HG03575 (cell line): ENCODE results near the gene SLC25A38.
"Not testable (repeated sequence)": the region's sequence is repeated elsewhere in the genome, so short reads cannot be mapped to it uniquely, and the experiment has no call there.

Source experiments
- ATAC-seq: cut with Tn5 transposase; IDR thresholded peaks from one replicate; pipeline ENCODE4 v1.9.1; 2021; ENCODE audit not compliant: unreplicated experiment, insufficient number of reproducible peaks, low FRiP score; ENCODE audit errors: extremely low read depth

The SLC25A38 gene

GRCh38 chr3:39370450-39370849 lies 12.7 kb upstream of the SLC25A38 start:
- ATAC-seq, result not testable (repeated sequence)

DNA sequence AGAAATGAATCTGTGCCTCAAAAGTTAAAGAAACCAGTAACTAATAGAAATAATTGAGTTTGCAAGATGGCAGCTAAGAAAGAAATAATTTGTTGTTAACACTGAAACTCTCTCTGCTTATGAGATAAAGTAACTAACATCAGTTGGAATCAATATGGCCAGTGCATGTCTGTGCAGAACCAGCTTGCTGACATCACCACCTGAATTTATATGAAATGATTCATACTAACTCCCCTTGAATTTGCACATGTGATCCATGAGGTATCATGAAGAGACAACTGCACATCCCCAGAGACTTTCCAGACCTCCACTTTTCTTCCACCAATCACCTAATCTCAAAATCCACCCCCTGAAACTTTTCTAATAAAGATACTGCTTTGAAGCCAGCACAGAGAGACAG lies 10.3 kb upstream of the SLC25A38 start:
- ATAC-seq, result no peak

DNA sequence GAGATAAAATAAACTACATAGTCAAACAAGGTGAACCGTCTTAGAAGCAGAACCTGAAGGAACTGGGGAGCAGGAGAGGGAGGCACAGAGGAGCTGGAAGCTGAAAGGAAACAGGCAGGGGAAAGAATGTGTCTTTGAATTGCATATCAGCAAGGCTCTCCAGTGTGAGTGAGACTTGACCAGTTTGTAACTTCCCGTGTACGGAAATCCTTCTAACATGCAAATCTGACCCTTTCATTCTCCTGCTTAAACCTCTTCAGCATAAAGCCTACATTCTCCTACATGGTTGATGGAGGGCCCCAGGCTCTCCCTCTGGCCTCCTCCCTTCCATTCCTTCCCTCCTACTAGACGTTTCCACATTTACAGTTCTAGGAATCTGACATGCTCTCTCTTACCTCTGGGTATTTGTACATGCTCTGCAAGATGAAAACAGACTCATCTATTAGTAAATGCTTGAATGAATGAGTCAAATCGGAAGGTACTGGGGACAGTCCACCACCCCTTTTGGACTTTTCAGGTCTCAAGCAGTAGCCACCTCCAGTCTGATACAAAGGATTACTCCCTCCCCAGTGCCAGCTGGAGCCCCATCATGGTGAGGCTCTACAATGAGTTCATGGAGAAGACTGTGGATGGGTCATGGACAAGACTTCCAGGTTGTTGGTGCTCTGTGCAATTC lies 6.1 kb upstream of the SLC25A38 start:
- ATAC-seq, result no peak

GRCh38 chr3:39378088-39378487 lies 5.1 kb upstream of the SLC25A38 start:
- no peak for ATAC-seq

DNA sequence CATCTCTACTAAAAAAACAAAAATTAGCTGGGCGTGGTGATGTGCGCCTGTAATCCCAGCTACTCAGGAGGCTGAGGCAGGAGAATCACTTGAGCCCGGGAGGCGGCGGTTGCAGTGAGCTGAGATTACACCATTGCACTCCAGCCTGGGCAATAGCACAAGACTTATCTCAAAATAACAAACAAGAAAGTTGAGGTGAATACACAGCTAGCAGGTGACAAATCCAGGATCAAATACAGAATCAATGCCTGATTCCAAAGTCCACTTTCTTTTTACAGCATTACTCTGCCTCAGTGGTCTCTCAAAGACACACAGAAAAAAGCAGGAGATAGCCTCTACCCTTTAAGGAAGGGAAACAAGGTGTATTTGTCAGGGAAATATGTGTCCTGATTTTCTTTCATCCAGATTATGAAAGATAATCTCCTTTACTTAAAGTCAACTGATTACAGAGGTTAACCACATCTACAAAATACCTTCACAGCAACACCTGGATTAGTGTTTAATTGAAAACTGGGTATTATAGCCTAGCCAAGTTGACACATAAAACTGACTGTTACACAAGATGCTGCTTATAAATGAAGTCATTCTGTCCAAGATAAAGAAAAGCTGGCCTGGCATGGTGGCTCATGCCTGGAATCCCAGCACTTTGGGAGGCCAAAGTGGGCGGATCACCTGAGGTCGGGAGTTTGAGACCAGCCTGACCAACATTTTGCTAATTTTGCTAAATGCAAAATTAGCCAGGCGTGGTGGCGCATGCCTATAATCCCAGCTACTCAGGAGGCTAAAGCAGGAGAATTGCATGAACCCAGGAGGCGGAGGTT lies 4.0 kb upstream of the SLC25A38 start:
- no peak for ATAC-seq

DNA sequence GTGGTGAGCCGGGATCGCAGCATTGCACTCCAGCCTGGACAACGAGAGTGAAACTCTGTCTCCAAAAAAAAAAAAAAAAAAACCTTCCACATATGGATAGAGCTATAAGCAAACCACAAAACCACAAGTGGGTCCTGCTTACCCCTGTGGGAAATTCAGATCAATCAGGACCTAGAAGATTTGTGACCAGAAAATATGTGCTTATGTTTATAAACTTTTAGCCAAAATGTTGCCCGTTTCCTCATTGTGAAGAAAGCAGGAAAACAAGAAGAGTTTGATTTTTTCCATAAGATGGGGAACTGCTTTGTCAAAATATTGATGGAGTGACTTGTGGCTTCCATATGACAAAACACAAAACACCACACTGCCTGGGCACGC lies 3.4 kb upstream of the SLC25A38 start:
- ATAC-seq, result no peak

DNA sequence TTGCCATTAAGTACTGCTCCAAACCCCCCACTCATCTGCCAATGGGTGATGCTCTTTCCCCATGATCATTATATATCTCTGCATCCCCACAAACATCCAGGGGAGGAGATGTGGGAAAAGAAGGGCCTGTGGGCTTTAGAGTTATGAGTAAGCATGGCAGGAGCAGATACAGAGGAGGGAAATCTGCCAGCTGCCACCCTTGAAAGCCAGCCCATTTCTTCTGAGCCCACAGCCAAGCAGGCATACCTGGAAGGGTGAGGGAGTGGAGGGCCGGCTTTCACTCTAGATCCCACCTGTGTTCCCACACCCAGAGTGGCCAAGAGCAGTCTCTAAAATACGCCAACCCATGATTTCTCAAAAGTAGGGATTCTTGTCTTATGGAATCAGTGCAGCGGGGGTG lies 1.7 kb upstream of the SLC25A38 start:
- ATAC-seq, result no peak

- no peak for ATAC-seq
Observed at GRCh38 chr3:39383881-39384664, 903 bp downstream of the SLC25A38 start.

- ATAC-seq, result no peak
Observed at GRCh38 chr3:39384665-39385000, 1.5 kb downstream of the SLC25A38 start.

DNA sequence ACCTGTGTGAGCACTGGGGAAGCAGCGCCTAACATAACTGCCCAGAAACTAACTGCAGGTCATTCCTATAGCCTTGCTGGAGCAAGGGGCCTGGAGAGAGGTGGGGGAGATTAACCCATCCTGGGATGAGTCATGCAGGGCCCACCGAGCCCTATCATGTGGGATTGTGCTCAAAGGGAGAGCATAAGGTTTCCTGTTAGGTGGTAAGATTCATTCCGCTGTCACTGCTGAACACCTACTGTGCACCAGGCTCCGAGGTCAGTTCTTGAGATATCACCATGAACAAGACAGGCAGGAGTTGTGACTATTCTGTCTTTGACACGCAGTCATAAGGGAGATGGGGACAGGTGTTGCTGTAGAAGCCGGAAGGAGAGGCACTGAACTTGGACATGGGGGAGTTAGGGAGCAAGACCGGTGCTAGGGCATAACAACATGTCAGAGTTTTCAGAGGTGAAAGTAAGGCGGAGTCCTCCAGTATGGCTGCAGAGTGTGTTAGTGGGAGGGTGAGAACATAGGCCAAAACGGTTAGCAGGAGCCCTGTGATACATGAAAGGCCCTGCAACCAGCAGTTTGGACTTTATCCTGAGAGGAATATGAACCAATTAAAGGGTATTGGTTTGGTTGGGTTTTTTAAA lies 2.4 kb downstream of the SLC25A38 start:
- ATAC-seq, result no peak

GRCh38 chr3:39386318-39386717 lies 3.1 kb downstream of the SLC25A38 start:
- no peak for ATAC-seq

DNA sequence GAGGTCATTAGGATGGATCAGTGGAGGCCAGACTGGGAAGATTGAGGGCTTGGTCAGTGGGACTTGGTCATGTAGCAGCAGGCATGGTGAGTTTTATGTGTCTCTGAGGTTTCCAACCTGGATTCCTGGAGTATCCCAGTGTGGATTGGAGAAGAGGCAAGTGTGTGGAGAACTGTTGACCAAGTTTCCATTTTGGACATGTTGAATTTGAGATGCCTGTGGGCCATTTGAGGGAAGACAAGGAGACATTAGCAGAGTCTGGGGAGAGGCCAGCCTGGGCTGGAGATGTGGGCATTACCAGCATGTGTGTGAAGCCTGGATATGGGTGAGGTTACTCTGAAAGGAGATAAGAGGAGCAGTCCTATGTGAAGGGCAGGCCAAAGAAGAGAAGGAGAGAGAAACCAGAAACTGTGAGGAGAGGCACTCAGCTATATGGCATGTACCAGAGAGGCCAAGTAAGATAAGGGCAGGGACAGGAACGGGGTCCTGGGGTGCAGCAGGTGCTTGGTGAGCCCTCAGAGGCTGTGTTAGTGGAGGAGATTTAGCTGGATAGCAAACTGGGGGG lies 4.3 kb downstream of the SLC25A38 start:
- ATAC-seq, result no peak

DNA sequence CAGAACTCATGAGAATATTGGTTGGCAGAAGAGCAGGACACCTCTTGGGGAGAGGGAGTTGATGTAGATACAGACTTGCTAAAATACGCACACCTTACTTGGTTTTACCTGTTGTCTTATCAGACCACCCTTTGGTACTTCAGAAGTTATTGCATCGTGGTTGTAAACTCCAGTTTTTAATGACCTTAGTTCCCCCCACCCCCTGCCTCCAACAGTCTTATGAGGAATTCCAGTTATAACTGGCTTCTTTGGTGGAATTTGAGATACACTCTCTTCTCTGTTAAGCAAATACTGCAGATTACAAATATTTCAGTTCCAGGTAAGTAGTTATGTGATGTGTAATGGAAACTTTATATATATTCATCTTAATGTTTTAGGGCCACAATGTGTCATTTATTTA lies 5.0 kb downstream of the SLC25A38 start:
- ATAC-seq, result no peak

DNA sequence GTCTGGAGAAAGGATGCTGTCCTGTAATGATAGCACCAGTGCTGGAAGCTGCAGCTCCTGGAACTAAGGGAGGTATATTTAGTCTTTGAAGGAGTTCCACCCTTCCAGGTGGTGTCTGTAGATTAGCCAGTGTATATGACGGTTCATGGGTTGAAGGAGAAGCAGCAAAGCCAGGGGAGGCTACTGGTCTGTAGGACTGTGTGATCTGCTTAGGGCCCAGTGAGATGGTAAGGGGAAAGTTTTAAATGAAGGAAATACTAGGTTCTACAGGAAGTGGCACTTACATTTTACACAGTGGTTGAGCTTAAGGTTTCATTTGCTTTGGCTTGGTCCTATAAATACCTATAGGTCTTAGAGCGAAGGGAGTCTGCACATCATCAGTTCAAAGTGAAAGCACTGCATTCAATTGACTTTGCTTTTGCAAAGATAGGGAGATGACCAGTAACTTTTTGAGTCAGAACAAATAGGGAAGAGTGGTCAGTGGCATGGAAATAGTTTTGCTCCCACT lies 5.6 kb downstream of the SLC25A38 start:
- peak; percentile 80 for ATAC-seq

- ATAC-seq, result no peak
Observed at GRCh38 chr3:39390181-39390580, 7.0 kb downstream of the SLC25A38 start.

GRCh38 chr3:39396690-39397089 lies 13.5 kb downstream of the SLC25A38 start:
- ATAC-seq, result no peak

DNA sequence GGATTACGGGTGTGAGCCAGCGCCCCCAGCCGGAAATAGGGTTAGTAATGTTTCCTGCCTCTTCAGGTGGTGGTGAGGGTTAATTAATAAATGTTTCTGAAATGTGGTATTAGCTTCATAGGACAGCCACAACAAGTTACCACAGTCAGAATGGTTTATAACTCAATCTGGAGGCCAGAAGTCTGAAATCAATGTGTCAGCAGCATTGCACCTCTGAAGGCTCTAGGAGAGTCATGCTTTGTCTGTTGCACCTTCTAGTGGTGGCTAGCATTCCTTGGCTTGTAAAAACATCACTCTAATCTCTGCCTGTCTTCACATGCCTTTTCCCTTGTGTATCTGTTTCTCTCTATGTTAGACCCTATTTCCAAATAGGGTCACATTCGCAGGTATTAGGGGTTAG lies 15.5 kb downstream of the SLC25A38 start:
- ATAC-seq, result no peak

GRCh38 chr3:39401983-39402382 lies 18.8 kb downstream of the SLC25A38 start:
- ATAC-seq, result no peak
